ENCODE data around the gene POU2F3. TPM values are rescaled to one million over a fixed set of nuclear protein-coding genes. Genes with fewer than 3 reads are reported as not detected.

POU2F3 gene
- polyA plus RNA-seq, 1 experiment: not detected

DNA sequence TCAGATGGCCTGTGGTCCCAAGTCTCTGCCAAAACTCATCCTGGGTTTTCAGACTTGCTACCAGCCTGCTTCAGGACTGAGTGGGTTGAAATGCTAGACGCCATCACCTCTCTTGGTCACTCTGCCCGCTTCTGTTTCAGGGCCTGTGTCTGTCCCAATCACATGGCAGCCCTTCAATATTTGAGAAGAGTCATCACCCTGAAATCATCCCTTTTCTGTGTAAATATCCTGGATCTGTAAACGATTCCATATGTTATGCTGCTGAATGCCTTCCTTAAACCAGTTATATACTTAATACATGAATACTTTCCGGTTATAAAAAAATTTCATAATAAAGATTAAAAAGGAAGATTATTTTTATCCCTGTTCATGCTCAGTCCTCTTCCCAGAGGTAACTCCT is 45.3 kb downstream of the POU2F3 start:
- DNase-seq (ENCODE audit: low read depth, low spot score): no peak
- peaks cover 37% of the 10 kb centered on the region for H3K27me3 ChIP-seq (ENCODE audit: control insufficient read depth, insufficient read depth, low read length)
- CTCF ChIA-PET: interaction anchor here (1.0 kb wide), 1 partner anchor 15 kb away, joined by 3 read pairs; no protein-coding TSS in a partner anchor
- H3K4me3 ChIP-seq (ENCODE audit: low read depth, low read length): no peak overlapping the region
- TF ChIP-seq, protein P1, sequence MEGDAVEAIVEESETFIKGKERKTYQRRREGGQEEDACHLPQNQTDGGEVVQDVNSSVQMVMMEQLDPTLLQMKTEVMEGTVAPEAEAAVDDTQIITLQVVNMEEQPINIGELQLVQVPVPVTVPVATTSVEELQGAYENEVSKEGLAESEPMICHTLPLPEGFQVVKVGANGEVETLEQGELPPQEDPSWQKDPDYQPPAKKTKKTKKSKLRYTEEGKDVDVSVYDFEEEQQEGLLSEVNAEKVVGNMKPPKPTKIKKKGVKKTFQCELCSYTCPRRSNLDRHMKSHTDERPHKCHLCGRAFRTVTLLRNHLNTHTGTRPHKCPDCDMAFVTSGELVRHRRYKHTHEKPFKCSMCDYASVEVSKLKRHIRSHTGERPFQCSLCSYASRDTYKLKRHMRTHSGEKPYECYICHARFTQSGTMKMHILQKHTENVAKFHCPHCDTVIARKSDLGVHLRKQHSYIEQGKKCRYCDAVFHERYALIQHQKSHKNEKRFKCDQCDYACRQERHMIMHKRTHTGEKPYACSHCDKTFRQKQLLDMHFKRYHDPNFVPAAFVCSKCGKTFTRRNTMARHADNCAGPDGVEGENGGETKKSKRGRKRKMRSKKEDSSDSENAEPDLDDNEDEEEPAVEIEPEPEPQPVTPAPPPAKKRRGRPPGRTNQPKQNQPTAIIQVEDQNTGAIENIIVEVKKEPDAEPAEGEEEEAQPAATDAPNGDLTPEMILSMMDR (IDR thresholded peaks at IDR 0.05; ENCODE audit: low read depth, low read length): no peak
- H3K27ac ChIP-seq (ENCODE audit: low read depth, low read length): no peak overlapping the region
- no peaks in the 10 kb centered on the region for H3K9me3 ChIP-seq (ENCODE audit: control insufficient read depth, insufficient read depth, low read length)
- POLR2A ChIA-PET: no interaction called here

DNA sequence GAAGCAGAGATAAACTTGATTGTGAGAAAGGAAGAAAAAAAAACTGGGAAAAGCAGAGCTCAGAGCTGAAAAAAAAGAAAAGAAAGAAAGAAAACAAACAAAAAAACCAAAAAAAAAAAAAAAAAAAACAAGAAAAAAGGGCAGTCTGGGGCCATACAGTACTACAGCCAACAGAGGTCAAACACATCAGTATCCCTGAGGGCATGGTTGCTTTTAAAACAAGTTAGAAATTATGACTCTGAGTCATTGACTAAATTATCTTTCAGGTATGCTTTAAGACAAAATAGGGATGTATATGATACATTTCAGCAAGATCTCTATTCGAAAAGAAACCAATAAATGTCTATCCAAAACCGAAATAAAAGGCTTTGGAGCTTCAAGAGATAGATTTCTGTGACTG is 48.1 kb downstream of the POU2F3 start:
- no peak overlapping the region for H3K4me3 ChIP-seq (ENCODE audit: low read depth, low read length)
- POLR2A ChIA-PET: no interaction called here
- CTCF ChIA-PET: interaction anchor here (1.0 to 7.4 kb wide), 3 partner anchors 12 to 58 kb away, joined by 4 to 46 read pairs (median 21); no protein-coding TSS in a partner anchor
- no peak overlapping the region for H3K27ac ChIP-seq (ENCODE audit: low read depth, low read length)
- TF ChIP-seq, protein P1 (IDR thresholded peaks at IDR 0.05; ENCODE audit: low read depth, low read length): no peak
- no peak for DNase-seq (ENCODE audit: low read depth, low spot score)
- no peaks in the 10 kb centered on the region for H3K9me3 ChIP-seq (ENCODE audit: control insufficient read depth, insufficient read depth, low read length)
- H3K27me3 ChIP-seq (ENCODE audit: control insufficient read depth, insufficient read depth, low read length): peaks cover 32% of the 10 kb centered on the region

DNA sequence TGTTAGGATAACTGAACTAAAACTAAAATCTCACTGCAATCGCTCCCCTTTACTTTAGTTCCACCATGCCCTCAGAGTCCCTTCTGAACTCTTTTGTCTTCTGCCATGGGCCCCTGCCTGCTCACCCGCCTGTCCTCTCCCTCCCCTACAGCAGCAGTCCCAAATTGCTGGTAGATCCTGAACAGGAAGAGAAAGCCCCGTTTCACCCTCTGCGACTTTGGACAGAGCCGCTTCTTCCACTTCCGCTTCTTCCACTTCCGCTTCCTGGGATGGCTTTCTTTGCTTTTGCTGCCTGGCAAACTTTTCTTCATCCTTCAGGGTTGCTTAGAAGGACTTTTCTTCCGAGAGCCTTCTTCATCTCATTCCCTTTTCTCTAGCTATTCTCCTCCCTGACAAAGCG is 49.5 kb downstream of the POU2F3 start:
- Histone ChIP-seq H3K9me3 (ENCODE audit: control insufficient read depth, insufficient read depth, low read length) (no peaks in the 10 kb centered on the region), H3K27me3 (ENCODE audit: control insufficient read depth, insufficient read depth, low read length) (peaks cover 46% of the 10 kb centered on the region), H3K27ac (ENCODE audit: low read depth, low read length) (no peak overlapping the region), H3K4me3 (ENCODE audit: low read depth, low read length) (no peak overlapping the region)
- DNase-seq (ENCODE audit: low read depth, low spot score): no peak
- TF ChIP-seq, protein P1 (IDR thresholded peaks at IDR 0.05; ENCODE audit: low read depth, low read length): no peak
- ChIA-PET CTCF (interaction anchor here (3.4 to 7.4 kb wide), 2 partner anchors 11 to 14 kb away, joined by 21 to 46 read pairs; no protein-coding TSS in a partner anchor), POLR2A (no interaction called here)

DNA sequence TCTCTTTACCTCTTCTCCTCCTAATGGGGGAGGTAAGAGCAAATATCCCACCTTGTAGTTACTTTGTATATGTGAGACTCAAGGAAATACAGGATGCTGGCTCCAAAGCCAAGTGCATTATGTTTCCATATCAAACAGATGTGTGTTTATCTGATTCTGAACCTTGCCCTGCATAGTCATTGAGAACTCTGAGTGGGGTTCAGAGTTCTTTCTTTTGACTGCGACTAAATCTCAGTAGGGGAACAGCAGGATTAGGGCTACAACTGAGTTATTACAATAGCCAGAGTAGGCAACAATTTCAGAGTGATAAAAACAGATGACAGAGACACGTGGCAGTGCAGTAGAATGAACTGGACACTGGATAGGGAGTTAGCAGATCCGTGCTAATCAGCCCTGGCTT is 51.0 kb downstream of the POU2F3 start:
- Histone ChIP-seq H3K4me3 (ENCODE audit: low read depth, low read length) (no peak overlapping the region), H3K27ac (ENCODE audit: low read depth, low read length) (no peak overlapping the region), H3K9me3 (ENCODE audit: control insufficient read depth, insufficient read depth, low read length) (no peaks in the 10 kb centered on the region), H3K27me3 (ENCODE audit: control insufficient read depth, insufficient read depth, low read length) (peaks cover 61% of the 10 kb centered on the region)
- no peak for DNase-seq (ENCODE audit: low read depth, low spot score)
- CTCF ChIA-PET: interaction anchor here (1.7 to 7.4 kb wide), 2 partner anchors 9 to 12 kb away, joined by 5 to 46 read pairs; no protein-coding TSS in a partner anchor
- POLR2A ChIA-PET: no interaction called here
- TF ChIP-seq, protein P1 (IDR thresholded peaks at IDR 0.05; ENCODE audit: low read depth, low read length): no peak

DNA sequence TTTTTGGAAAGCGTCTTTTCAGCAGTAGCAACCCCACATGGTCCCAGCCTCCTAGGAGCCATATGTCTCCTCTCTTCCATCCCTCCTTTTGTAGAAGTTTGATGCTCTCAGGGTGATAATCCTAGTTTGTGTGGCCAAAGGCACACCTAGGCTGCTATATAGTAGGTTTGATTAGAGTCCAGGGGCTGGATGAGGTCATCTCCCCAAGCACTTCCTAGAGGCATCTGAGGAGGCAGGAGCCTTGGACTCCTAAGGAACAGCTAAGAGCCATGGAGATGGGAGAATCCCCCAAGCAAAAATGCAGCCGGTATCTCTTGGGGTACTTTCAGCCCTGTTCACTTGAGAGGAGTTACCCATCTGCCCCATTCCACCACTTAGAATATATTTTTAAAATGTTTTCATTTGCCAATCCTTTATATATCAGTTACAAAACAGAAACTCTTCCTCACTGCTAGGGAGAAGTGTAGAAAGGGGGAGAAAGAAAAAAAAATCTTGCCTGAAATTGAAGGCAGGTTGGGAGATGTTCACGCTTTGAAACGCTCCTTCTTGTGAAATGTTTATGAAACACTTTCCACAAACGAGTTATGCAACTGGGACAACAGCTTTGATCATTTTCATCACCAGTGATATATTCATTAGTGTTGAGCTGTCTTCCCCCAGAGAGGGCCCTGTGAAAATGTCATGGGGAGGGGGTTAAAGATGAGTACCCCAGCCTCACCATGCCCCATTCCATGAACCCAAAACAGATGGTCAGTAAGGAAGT is 53.3 kb downstream of the POU2F3 start:
- ChIA-PET POLR2A (no interaction called here), CTCF (interaction anchor here (0.6 to 7.4 kb wide), 2 partner anchors 10 to 644 kb away, joined by 3 to 46 read pairs; no protein-coding TSS in a partner anchor)
- Histone ChIP-seq H3K27me3 (ENCODE audit: control insufficient read depth, insufficient read depth, low read length) (peaks cover 70% of the 10 kb centered on the region), H3K4me3 (ENCODE audit: low read depth, low read length) (no peak overlapping the region), H3K27ac (ENCODE audit: low read depth, low read length) (no peak overlapping the region), H3K9me3 (ENCODE audit: control insufficient read depth, insufficient read depth, low read length) (no peaks in the 10 kb centered on the region)
- TF ChIP-seq, protein P1 (IDR thresholded peaks at IDR 0.05; ENCODE audit: low read depth, low read length): no peak
- no peak for DNase-seq (ENCODE audit: low read depth, low spot score)
